ENCODE measurements around the gene CRTAP.
"Not testable (repeated sequence)": the region's sequence is repeated elsewhere in the genome, so short reads cannot be mapped to it uniquely, and the experiment has no call there.

Gene CRTAP

GRCh38 chr3:33139006-33139623, 25.3 kb downstream of the CRTAP start:
- DNase-seq (ENCODE audit: extremely low read depth in 1 of 2, low read depth in 1 of 2): not testable (repeated sequence)

- no peak for DNase-seq (ENCODE audit: extremely low read depth in 1 of 2, low read depth in 1 of 2)
These were observed 26.2 kb downstream of the CRTAP start for GRCh38 chr3:33139996-33140395.

- no peak for DNase-seq (ENCODE audit: extremely low read depth in 1 of 2, low read depth in 1 of 2)
These were observed 27.2 kb downstream of the CRTAP start for GRCh38 chr3:33141006-33141405.

DNA sequence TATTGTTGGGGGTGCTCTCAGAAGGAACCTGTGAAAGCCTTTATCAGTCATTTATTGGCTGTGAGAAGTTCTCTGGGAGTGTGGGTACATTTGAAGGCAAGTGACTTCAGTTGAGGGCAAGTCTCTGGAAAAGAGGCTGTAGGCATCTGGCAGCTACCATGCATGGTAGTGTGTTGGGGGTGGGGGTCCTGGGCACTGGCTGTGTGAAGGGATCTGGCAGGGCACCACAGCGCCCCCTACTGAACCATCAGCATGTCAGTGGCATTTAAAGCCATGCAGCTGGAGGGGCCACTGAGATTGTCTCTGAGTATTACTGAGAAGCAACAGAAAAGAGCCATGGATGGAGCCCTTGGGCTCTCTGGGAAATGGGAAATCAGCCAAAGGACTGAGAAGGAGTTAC, 30.6 kb downstream of the CRTAP start:
- peak in 1 of 2 donors; percentile 11 for DNase-seq (ENCODE audit: extremely low read depth in 1 of 2, low read depth in 1 of 2)

- DNase-seq (ENCODE audit: extremely low read depth in 1 of 2, low read depth in 1 of 2): no peak
These were observed 31.5 kb downstream of the CRTAP start for GRCh38 chr3:33145221-33145900.

GRCh38 chr3:33145901-33146580, 32.2 kb downstream of the CRTAP start:
- no peak for DNase-seq (ENCODE audit: extremely low read depth in 1 of 2, low read depth in 1 of 2)

- no peak for DNase-seq (ENCODE audit: extremely low read depth in 1 of 2, low read depth in 1 of 2)
These were observed 33.1 kb downstream of the CRTAP start for GRCh38 chr3:33146791-33147445.

DNA sequence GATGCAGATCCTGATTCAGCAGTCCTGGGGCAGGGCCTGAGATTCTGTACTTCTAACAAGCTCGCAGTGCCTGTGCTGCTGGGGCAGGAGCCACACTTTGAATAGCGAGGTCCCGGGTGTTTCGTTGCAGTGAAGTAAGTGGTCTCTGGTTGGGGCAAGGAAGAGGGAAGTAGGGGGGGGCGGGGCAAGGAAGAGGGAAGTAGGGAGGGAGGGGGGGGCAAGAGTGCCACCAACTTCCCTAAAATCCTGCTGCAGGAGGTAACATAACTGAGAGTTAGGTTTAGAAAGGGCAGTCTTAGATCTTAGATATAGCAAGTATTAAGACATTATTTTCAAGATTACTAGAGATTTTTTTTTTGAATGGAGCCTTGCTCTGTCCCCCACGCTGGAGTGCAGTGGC, 35.5 kb downstream of the CRTAP start:
- no peak for DNase-seq (ENCODE audit: extremely low read depth in 1 of 2, low read depth in 1 of 2)

DNA sequence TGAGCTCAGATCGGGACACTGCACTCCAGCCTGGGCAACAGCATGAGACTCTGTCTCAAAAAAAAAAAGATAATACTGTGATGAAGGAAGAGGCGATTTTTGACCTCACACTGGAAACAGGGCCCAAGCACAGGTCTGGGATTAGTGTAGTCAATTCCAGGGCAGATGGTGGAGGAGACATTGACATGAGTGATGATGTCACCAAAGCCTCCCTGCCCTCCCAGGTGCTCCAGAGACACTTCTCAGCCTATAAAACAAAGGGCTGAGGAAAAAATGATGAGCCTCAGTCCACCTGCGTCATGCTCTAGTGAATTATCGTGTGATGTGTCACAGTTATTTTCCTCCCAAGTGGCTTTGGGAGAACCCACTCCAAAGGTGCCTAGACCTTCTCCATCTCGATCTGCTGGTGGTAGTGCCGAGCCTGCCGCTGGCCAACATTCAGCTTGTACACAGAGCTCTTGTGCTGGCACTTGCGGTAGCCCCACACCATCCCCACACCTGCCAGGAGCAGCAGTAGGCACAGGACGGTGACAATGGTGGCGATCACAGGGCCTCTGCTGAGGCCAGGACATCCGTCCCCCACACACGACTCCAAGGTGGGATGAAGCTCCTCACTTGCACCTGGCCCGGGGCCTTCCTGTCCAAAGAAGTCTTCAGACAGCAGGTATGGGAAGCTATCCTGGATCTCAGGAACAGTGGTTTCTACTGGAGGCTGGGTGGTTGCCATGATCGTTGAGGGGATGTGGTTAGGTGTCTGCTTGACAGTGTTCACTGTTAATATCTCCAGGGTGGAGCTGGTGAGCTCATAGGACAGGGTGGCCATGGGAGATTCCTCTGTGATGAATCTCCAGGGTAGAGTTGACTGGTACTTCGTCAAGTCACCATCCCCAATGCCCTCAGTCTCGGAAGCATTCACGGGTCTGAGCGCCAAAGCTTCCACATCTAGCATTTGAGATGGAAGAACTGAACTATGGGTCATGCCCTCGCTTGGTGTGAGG, 38.8 kb downstream of the CRTAP start:
- DNase-seq (ENCODE audit: extremely low read depth in 1 of 2, low read depth in 1 of 2): no peak

DNA sequence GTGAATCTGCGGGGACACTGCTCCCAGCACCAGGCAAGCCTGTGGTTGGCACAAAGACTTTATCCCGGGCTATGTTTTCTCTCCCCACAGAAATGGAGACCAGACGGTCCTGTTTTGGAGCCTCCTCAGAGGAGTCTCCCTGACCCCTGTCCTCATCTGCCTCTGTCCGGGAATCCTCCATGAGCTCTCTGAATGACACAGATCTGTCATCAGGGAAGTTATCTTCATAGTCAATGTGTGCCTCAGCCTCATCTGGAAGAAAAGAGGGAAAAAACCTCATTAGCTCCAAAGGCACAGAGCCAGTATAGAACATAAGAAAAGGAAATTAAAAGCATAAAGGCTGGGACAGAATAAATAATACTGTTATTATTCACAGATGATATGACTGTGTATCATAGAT, 40.0 kb downstream of the CRTAP start:
- no peak for DNase-seq (ENCODE audit: extremely low read depth in 1 of 2, low read depth in 1 of 2)

GRCh38 chr3:33155301-33155700, 41.5 kb downstream of the CRTAP start:
- no peak for DNase-seq (ENCODE audit: extremely low read depth in 1 of 2, low read depth in 1 of 2)

GRCh38 chr3:33159234-33159633, 45.4 kb downstream of the CRTAP start:
- DNase-seq (ENCODE audit: extremely low read depth in 1 of 2, low read depth in 1 of 2): no peak

GRCh38 chr3:33159981-33160380, 46.2 kb downstream of the CRTAP start:
- no peak for DNase-seq (ENCODE audit: extremely low read depth in 1 of 2, low read depth in 1 of 2)

DNA sequence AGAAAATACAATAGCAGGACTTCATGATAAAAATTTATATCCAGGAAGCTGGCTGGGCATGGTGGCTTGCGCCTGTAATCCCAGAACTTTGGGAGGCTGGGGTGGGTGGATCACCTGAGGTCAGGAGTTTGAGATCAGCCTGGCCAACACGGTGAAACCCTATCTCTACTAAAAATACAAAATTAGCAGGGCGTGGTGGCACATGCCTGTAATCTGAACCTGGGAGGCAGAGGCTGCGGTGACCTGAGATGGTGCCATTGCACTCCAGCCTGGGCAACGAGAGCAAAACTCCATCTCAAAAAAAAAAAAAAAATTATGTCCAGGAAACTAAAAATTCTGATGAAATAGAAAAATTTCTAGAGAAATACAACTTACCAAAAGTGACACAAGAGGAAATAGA, 48.8 kb downstream of the CRTAP start:
- not testable (repeated sequence) for DNase-seq (ENCODE audit: extremely low read depth in 1 of 2, low read depth in 1 of 2)

- DNase-seq (ENCODE audit: extremely low read depth in 1 of 2, low read depth in 1 of 2): no peak
These were observed 51.6 kb downstream of the CRTAP start for GRCh38 chr3:33165372-33165771.

GRCh38 chr3:33166095-33166494, 52.3 kb downstream of the CRTAP start:
- no peak for DNase-seq (ENCODE audit: extremely low read depth in 1 of 2, low read depth in 1 of 2)

- no peak for DNase-seq (ENCODE audit: extremely low read depth in 1 of 2, low read depth in 1 of 2)
These were observed 53.5 kb downstream of the CRTAP start for GRCh38 chr3:33167284-33167683.

GRCh38 chr3:33167716-33168336, 54.0 kb downstream of the CRTAP start:
- DNase-seq (ENCODE audit: extremely low read depth in 1 of 2, low read depth in 1 of 2): no peak

- DNase-seq (ENCODE audit: extremely low read depth in 1 of 2, low read depth in 1 of 2): no peak
These were observed 56.7 kb downstream of the CRTAP start for GRCh38 chr3:33170531-33170930.

DNA sequence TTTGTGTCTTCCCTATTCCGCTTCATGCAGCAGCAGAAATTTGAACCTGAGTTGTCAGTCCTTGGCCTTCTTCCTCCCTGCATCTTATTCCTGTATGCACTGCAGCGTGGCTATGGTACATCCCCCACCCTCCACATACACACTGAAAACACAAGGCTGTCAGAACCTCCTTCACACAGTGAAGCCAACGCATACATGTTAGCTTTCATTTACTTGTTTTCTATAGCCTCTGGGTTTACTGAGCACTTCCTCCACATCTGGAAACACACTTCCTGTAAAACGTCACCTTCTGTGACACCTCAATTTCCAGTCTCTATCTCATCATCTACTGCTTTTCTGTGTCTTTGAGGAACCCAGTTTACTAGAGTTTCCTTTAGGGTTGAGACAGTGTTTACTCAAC, 57.8 kb downstream of the CRTAP start:
- DNase-seq (ENCODE audit: extremely low read depth in 1 of 2, low read depth in 1 of 2): no peak

Data from stimulated activated CD8-positive, alpha-beta memory T cell treated with anti-CD3 and anti-CD28 coated beads, Interleukin-7, amount 100 ng/mL, for 48 hours (primary cell).